ENCODE measurements around the gene NPY5R. TPM values are rescaled to one million over a fixed set of nuclear protein-coding genes. Genes with fewer than 3 reads are reported as not detected.

The NPY5R gene
- total RNA-seq, 1 experiment from 2014 or later, result not detected

- Histone ChIP-seq H3K79me2 (ENCODE audit: insufficient read depth, low read length) (no peaks in the 10 kb centered on the region), H3K36me3 (ENCODE audit: control insufficient read depth in 1 of 2, insufficient read depth in 2 of 2, low read length in 2 of 2) (no peaks in the 10 kb centered on the region), H3K4me1 (ENCODE audit: control insufficient read depth in 1 of 2, insufficient read depth in 2 of 2, low read length in 2 of 2) (peaks cover 0 to 11% of the 10 kb centered on the region in 2 experiments; a peak in 2 of 4 replicates), H3K9me3 (ENCODE audit: control insufficient read depth in 1 of 2, insufficient read depth in 1 of 2, low read depth in 1 of 2, low read length in 2 of 2) (no peaks in the 10 kb centered on the region), H3K9ac (ENCODE audit: low read length) (no peak overlapping the region), H3K27ac (ENCODE audit: low read depth, low read length) (no peak overlapping the region), H3K27me3 (ENCODE audit: insufficient read depth, low read length) (no peaks in the 10 kb centered on the region), H3K9me2 (ENCODE audit: insufficient read depth) (no peaks in the 10 kb centered on the region), H3K4me3 (replicated peaks in 1 of 2; ENCODE audit: low read depth in 1 of 2, low read length in 2 of 2) (no peak overlapping the region), H4K20me1 (ENCODE audit: insufficient read depth) (no peaks in the 10 kb centered on the region), H2AFZ (ENCODE audit: low read depth, low read length, poor library complexity, severe bottlenecking) (peak overlapping the region; percentile 77), H3K4me2 (ENCODE audit: low read length) (peak overlapping the region; percentile 43)
- intact Hi-C loops (cut with micrococcal nuclease), result no loop called here
- TF ChIP-seq ZBTB33 (IDR thresholded peaks at IDR 0.05; ENCODE audit: extremely low read depth, insufficient replicate concordance, low read length), result no peak
- no peak for TF ChIP-seq TCF7L2 (IDR thresholded peaks at IDR 0.05; ENCODE audit: borderline replicate concordance, extremely low read depth, insufficient read depth, insufficient read length)
- peak; percentile 41 for TF ChIP-seq YY1 (IDR thresholded peaks at IDR 0.05; ENCODE audit: extremely low read depth, insufficient replicate concordance, low read depth, low read length)
- no peak for TF ChIP-seq SIN3A (IDR thresholded peaks at IDR 0.05; ENCODE audit: low read depth)
- TF ChIP-seq FOSL1 (IDR thresholded peaks at IDR 0.05; ENCODE audit: low read depth), result peak; percentile 20; the same call in 1 of the 2 replicates
- TF ChIP-seq JUND (IDR thresholded peaks at IDR 0.05), result 0 out of 2 replicates have a peak, but pooled peaks have one; percentile 20
- ATAC-seq, result peak; percentile 47
- no peak for DNase-seq (ENCODE audit: low read depth, low spot score)
- POLR2A ChIA-PET, result no interaction called here
- no TSS peak for BruUV-seq (replicated peaks)
- RAD21 ChIA-PET (ENCODE audit: low non-redundant PET in 1 of 2, low total read pairs in 2 of 2, uncharacterized antibody in 2 of 2, unreplicated experiment in 2 of 2), result no interaction called here
- CTCF ChIA-PET, result no interaction called here
Measured at GRCh38 chr4:163385466-163385865, 41.8 kb downstream of the NPY5R start.

GRCh38 chr4:163391756-163392155, 48.1 kb downstream of the NPY5R start:
- no peak overlapping the region for H3K4me2 ChIP-seq (ENCODE audit: low read length)
- no peak overlapping the region for H3K9ac ChIP-seq (ENCODE audit: low read length)
- no peaks in the 10 kb centered on the region for H3K36me3 ChIP-seq (ENCODE audit: control insufficient read depth in 1 of 2, insufficient read depth in 2 of 2, low read length in 2 of 2)
- intact Hi-C loops (cut with micrococcal nuclease), result no loop called here
- no peaks in the 10 kb centered on the region for H3K4me1 ChIP-seq (ENCODE audit: control insufficient read depth in 1 of 2, insufficient read depth in 2 of 2, low read length in 2 of 2)
- H3K27me3 ChIP-seq (ENCODE audit: insufficient read depth, low read length), result no peaks in the 10 kb centered on the region
- no peak overlapping the region for H3K27ac ChIP-seq (ENCODE audit: low read depth, low read length)
- ChIA-PET RAD21 (ENCODE audit: low non-redundant PET in 1 of 2, low total read pairs in 2 of 2, uncharacterized antibody in 2 of 2, unreplicated experiment in 2 of 2) (no interaction called here), POLR2A (no interaction called here), CTCF (no interaction called here)
- ATAC-seq, result no peak
- no peak overlapping the region for H3K4me3 ChIP-seq (replicated peaks in 1 of 2; ENCODE audit: low read depth in 1 of 2, low read length in 2 of 2)
- no peak overlapping the region for H2AFZ ChIP-seq (ENCODE audit: low read depth, low read length, poor library complexity, severe bottlenecking)
- no peaks in the 10 kb centered on the region for H3K9me3 ChIP-seq (ENCODE audit: control insufficient read depth in 1 of 2, insufficient read depth in 1 of 2, low read depth in 1 of 2, low read length in 2 of 2)
- no peaks in the 10 kb centered on the region for H4K20me1 ChIP-seq (ENCODE audit: insufficient read depth)
- TF ChIP-seq SP1 (IDR thresholded peaks at IDR 0.05; ENCODE audit: low read depth), result no peak
- TF ChIP-seq MAX (IDR thresholded peaks at IDR 0.05), result no peak
- no peak for TF ChIP-seq FOSL1 (IDR thresholded peaks at IDR 0.05; ENCODE audit: low read depth)
- no peak for TF ChIP-seq ZBTB33 (IDR thresholded peaks at IDR 0.05; ENCODE audit: extremely low read depth, insufficient replicate concordance, low read length)
- no peak for TF ChIP-seq ATF3 (IDR thresholded peaks at IDR 0.05)
- no TSS peak for BruUV-seq (replicated peaks)
- DNase-seq (ENCODE audit: low read depth, low spot score), result no peak
- H3K79me2 ChIP-seq (ENCODE audit: insufficient read depth, low read length), result no peaks in the 10 kb centered on the region
- H3K9me2 ChIP-seq (ENCODE audit: insufficient read depth), result no peaks in the 10 kb centered on the region

Measured in HCT116 (cell line).